OCI-LY7 (cell line): ENCODE measurements around the gene SOWAHD. TPM values are rescaled to one million over a fixed set of nuclear protein-coding genes. Genes with fewer than 3 reads are reported as not detected.

Experiments used
- BruUV-seq: library from RNA; stranded (reverse); fragments of 400-500 nt; replicated peaks from 2 replicates; lab custom pipeline; 2021; lab: Mats Ljungman, UMichigan
- CTCF ChIA-PET: fragments of 300-600 bp; sonication (Branson Sonifier 250); formaldehyde crosslinking; loops from one replicate; lab custom pipeline; 2022; ENCODE audit warnings: antibody characterized with exemption; ENCODE audit not compliant: unreplicated experiment; lab: Charles Lee
- POLR2A ChIA-PET: fragments of 300-600 bp; sonication (Branson Sonifier 250); formaldehyde crosslinking; loops from one replicate; lab custom pipeline; 2022; ENCODE audit warnings: antibody characterized with exemption; lab: Charles Lee
- DNase-seq: peaks from one replicate; pipeline ENCODE4 v3.0.0-alpha.2; 2015; ENCODE audit warnings: low spot score
- H2AFZ ChIP-seq: fragments of 200-600 bp; sonication (generic), shearing (Covaris generic); 2 replicates; pipeline ENCODE4 v1.6.1; 2014; ENCODE audit warnings: mild to moderate bottlenecking, antibody characterized with exemption, low read length, moderate library complexity
- H3K27ac ChIP-seq: fragments of 200-600 bp; sonication (generic); 2 replicates; pipeline ENCODE4 v1.5.1; 2014; ENCODE audit warnings: mixed run types, low read depth, mild to moderate bottlenecking, moderate library complexity, low read length, inconsistent platforms; ENCODE audit not compliant: poor library complexity, severe bottlenecking
- H3K36me3 ChIP-seq: fragments of 200-600 bp; sonication (generic); 2 replicates; pipeline ENCODE4 v1.6.1; 2014; ENCODE audit warnings: mild to moderate bottlenecking, antibody characterized with exemption, low read length, moderate library complexity, mixed read lengths; ENCODE audit not compliant: insufficient read depth
- H3K4me1 ChIP-seq: fragments of 200-600 bp; sonication (generic); 2 replicates; pipeline ENCODE4 v1.5.1; 2014; ENCODE audit warnings: mild to moderate bottlenecking, low read length; ENCODE audit not compliant: insufficient read depth, poor library complexity, severe bottlenecking
- H3K4me2 ChIP-seq: fragments of 200-600 bp; sonication (generic); 2 replicates; pipeline ENCODE4 v1.6.1; 2014; ENCODE audit warnings: mild to moderate bottlenecking, low read length
- H3K4me3 ChIP-seq: fragments of 200-600 bp; sonication (generic); 2 replicates; pipeline ENCODE4 v1.5.1; 2014; ENCODE audit warnings: mild to moderate bottlenecking, low read depth, low read length; ENCODE audit not compliant: poor library complexity, severe bottlenecking
- H3K79me2 ChIP-seq: fragments of 200-600 bp; sonication (generic); 2 replicates; pipeline ENCODE4 v1.6.1; 2016; ENCODE audit warnings: low read depth, mild to moderate bottlenecking, low read length, moderate library complexity, mixed read lengths; ENCODE audit not compliant: insufficient read depth
- H3K9me2 ChIP-seq: fragments of 200-600 bp; sonication (generic); 2 replicates; pipeline ENCODE4 v1.6.1; 2016; ENCODE audit warnings: mild to moderate bottlenecking, low read length, mixed read lengths; ENCODE audit not compliant: insufficient read depth
- H3K9me3 ChIP-seq: fragments of 200-600 bp; sonication (generic); 2 replicates; pipeline ENCODE4 v1.6.1; 2014; ENCODE audit warnings: mild to moderate bottlenecking, mixed run types, low read length, mixed read lengths
- H4K20me1 ChIP-seq: fragments of 200-600 bp; sonication (generic); 2 replicates; pipeline ENCODE4 v1.6.1; 2014; ENCODE audit warnings: mild to moderate bottlenecking, antibody characterized with exemption, low read length, moderate library complexity, mixed read lengths; ENCODE audit not compliant: insufficient read depth
- EZH2phosphoT487 ChIP-seq: fragments of 200-600 bp; sonication (generic); IDR thresholded peaks from 2 replicates; pipeline ENCODE4 v1.6.1; 2018; ENCODE audit warnings: low read depth, borderline replicate concordance, mild to moderate bottlenecking, mixed run types, antibody characterized with exemption, low read length, moderate library complexity, mixed read lengths
- intact Hi-C: fragments of 100-400 bp; cut with micrococcal nuclease; formaldehyde crosslinking; loops from one replicate; pipeline ENCODE4 v1.10.0; 2022; ENCODE audit not compliant: unreplicated experiment
- total RNA-seq, 2 experiments: library from RNA; depleted of rRNA in 1 of 2; stranded (reverse); fragments of >200 nt in 1 of 2; shearing (Covaris generic) in 1 of 2; gene quantifications; 2 replicates each; pipeline ENCODE4 v1.2.3, GENCODE V29; 2014 to 2022
- TF ChIP-seq, protein P1 (sequence below): fragments of 200-600 bp; sonication (generic); conservative IDR thresholded peaks from 2 replicates; pipeline ENCODE4 v1.5.1; 2014; ENCODE audit warnings: mild to moderate bottlenecking, antibody characterized with exemption, low read length, moderate library complexity, mixed read lengths

Gene SOWAHD
- total RNA-seq, 2 experiments from 2014 or later, result 0.29 TPM; not detected in 1

DNA sequence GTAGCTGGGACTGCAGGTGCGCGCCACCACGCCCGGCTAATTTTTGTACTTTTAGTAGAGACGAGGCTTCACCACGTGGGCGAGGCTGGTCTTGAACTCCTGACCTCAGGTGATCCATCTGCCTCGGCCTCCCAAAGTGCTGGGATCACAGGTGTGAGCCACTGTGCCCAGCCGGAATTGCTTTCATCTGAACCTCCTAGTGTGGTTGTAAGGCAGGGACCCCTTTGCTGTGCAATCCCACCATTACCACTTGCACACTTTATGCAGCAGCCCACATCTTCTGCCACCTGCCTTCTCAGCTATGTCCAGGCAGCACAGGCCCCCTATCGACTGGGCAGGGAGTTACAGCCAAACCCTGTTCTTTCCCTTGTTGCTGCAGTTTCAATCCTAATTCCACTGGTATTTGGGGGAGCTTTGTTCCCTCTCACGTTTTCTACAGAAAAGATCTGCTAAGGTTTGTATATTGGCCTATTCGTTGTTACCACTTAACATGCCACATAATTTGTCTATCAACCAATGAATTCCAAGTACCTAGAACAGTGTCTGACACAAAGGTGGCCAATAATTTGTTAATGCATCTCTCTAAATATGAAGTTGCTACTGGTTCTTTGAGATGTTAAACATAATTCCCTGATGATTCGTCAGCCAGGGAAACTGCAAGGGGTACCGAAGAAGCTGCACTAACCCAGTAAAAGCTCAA, 26.5 kb downstream of the SOWAHD start:
- no peak for TF ChIP-seq EZH2phosphoT487
- TF ChIP-seq, protein P1, sequence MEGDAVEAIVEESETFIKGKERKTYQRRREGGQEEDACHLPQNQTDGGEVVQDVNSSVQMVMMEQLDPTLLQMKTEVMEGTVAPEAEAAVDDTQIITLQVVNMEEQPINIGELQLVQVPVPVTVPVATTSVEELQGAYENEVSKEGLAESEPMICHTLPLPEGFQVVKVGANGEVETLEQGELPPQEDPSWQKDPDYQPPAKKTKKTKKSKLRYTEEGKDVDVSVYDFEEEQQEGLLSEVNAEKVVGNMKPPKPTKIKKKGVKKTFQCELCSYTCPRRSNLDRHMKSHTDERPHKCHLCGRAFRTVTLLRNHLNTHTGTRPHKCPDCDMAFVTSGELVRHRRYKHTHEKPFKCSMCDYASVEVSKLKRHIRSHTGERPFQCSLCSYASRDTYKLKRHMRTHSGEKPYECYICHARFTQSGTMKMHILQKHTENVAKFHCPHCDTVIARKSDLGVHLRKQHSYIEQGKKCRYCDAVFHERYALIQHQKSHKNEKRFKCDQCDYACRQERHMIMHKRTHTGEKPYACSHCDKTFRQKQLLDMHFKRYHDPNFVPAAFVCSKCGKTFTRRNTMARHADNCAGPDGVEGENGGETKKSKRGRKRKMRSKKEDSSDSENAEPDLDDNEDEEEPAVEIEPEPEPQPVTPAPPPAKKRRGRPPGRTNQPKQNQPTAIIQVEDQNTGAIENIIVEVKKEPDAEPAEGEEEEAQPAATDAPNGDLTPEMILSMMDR, result peak; percentile 69
- intact Hi-C loops, result no loop called here
- no peak overlapping the region for H2AFZ ChIP-seq
- peaks cover 89% of the 10 kb centered on the region for H3K36me3 ChIP-seq
- H3K4me1 ChIP-seq, result peaks cover 36% of the 10 kb centered on the region
- POLR2A ChIA-PET, result interaction anchor here (0.5 to 1.0 kb wide), 3 partner anchors 11 to 232 kb away, joined by 3 to 6 read pairs (median 5); partner anchors contain the start of gene SOWAHD
- H3K4me2 ChIP-seq, result 0 out of 2 replicates have a peak overlapping the region, but pooled peaks have one; percentile 16
- H3K9me3 ChIP-seq, result no peaks in the 10 kb centered on the region
- DNase-seq, result peak; percentile 27
- no peak overlapping the region for H3K4me3 ChIP-seq
- H3K27ac ChIP-seq, result no peak overlapping the region
- peaks cover 13% of the 10 kb centered on the region for H4K20me1 ChIP-seq
- no peaks in the 10 kb centered on the region for H3K9me2 ChIP-seq
- no TSS peak for BruUV-seq
- peaks cover 54% of the 10 kb centered on the region for H3K79me2 ChIP-seq
- CTCF ChIA-PET, result no interaction called here

- TF ChIP-seq, protein P1, result peak; percentile 50; the same call in 1 of the 2 replicates
- TF ChIP-seq EZH2phosphoT487, result no peak
- intact Hi-C loops, result loop anchor here (1.0 to 5.0 kb wide), 3 partner anchors 61 to 90 kb away; partner anchors contain the start of gene UPF3B
- ChIA-PET POLR2A (interaction anchor here (0.9 to 2.1 kb wide), 12 partner anchors 9 to 220 kb away, joined by 3 to 7 read pairs (median 4); partner anchors contain the start of genes SEPTIN6 and UPF3B), CTCF (interaction anchor here (1.1 kb wide), 1 partner anchor 16 kb away, joined by 3 read pairs; no protein-coding TSS in a partner anchor)
- Histone ChIP-seq H3K4me3 (peak overlapping the region; percentile 99), H3K4me2 (peak overlapping the region; percentile 97), H3K9me2 (no peaks in the 10 kb centered on the region), H2AFZ (no peak overlapping the region), H3K79me2 (peaks cover 65% of the 10 kb centered on the region), H3K27ac (peak overlapping the region; percentile 95), H4K20me1 (peaks cover 11% of the 10 kb centered on the region), H3K4me1 (peaks cover 33% of the 10 kb centered on the region), H3K9me3 (no peaks in the 10 kb centered on the region), H3K36me3 (peaks cover 51% of the 10 kb centered on the region)
- DNase-seq, result peak; percentile 51
- no TSS peak for BruUV-seq
Observed at GRCh38 chrX:119790977-119791436, 32.6 kb downstream of the SOWAHD start.
